B cell (primary cell): ENCODE data around the gene NEK8. TPM values are rescaled to one million over a fixed set of nuclear protein-coding genes. Genes with fewer than 3 reads are reported as not detected.

ENCODE experiments used
- ATAC-seq: fragments of 200-7000 bp; cut with Tn5 transposase; one replicate; pipeline ENCODE4 v1.10.0; 2021; ENCODE audit warnings: low read depth, mild to moderate bottlenecking, moderate number of reproducible peaks, moderate library complexity
- CTCF ChIA-PET: fragments of 350-600 bp; sonication (Branson Sonifier 250); formaldehyde crosslinking; loops from one replicate; lab custom pipeline; 2021; ENCODE audit warnings: antibody characterized with exemption, inconsistent platforms; lab: Charles Lee
- POLR2A ChIA-PET: fragments of 350-600 bp; sonication (Branson Sonifier 250); formaldehyde crosslinking; loops from one replicate; lab custom pipeline; 2021; ENCODE audit warnings: antibody characterized with exemption; lab: Charles Lee
- DNase-seq: peaks from one replicate; pipeline ENCODE4 v3.0.0; 2013
- H2AFZ ChIP-seq: 2 replicates; pipeline ENCODE4 v1.6.1; 2012; ENCODE audit warnings: mild to moderate bottlenecking, low read depth, low read length; ENCODE audit not compliant: insufficient read depth, poor library complexity, severe bottlenecking
- H3K27ac ChIP-seq, 2 donors: 1 replicate in 1 of 2; 2 replicates in 1 of 2; pipeline ENCODE4 v1.5.1; 2012 to 2013; ENCODE audit warnings: low read length in 2 of 2, mild to moderate bottlenecking in 2 of 2, moderate library complexity in 1 of 2
- H3K27me3 ChIP-seq, 4 experiments: fragments of 200-600 bp in 1 of 4; sonication (generic) in 1 of 4; replicated peaks in 1 of 4; 1 replicate in 2 of 4; 2 replicates in 2 of 4; pipeline versions ENCODE4 v1.6.1 to v1.7.0; 2013 to 2016; ENCODE audit warnings: low read length in 3 of 4, mild to moderate bottlenecking in 2 of 4, mixed read lengths in 1 of 4, moderate library complexity in 1 of 4; ENCODE audit not compliant: insufficient read depth in 4 of 4, control insufficient read depth in 3 of 4; ENCODE audit errors: control extremely low read depth in 1 of 4
- H3K36me3 ChIP-seq, 2 experiments: replicated peaks in 1 of 2; 1 replicate in 1 of 2; 2 replicates in 1 of 2; pipeline versions ENCODE4 v1.6.1 to v1.7.1; 2013; ENCODE audit warnings: low read length in 1 of 2; ENCODE audit not compliant: insufficient read depth in 2 of 2, control insufficient read depth in 1 of 2; ENCODE audit errors: control extremely low read depth in 1 of 2, extremely low read depth in 1 of 2
- H3K4me1 ChIP-seq, 2 donors: fragments of 200-600 bp in 1 of 2; sonication (generic) in 1 of 2; 1 replicate in 1 of 2; 2 replicates in 1 of 2; pipeline versions ENCODE4 v1.5.1 to v1.6.1; 2013 to 2017; ENCODE audit warnings: low read length in 2 of 2; ENCODE audit not compliant: control insufficient read depth in 2 of 2, insufficient read depth in 2 of 2
- H3K4me2 ChIP-seq: replicated peaks from 2 replicates; pipeline ENCODE3; 2012; ENCODE audit warnings: mild to moderate bottlenecking, low read depth, low read length; ENCODE audit not compliant: poor library complexity, severe bottlenecking
- H3K4me3 ChIP-seq, 5 experiments: fragments of 200-600 bp in 1 of 5; sonication (generic) in 1 of 5; 1 replicate in 3 of 5; 2 replicates in 2 of 5; pipeline versions ENCODE4 v1.5.1 to v1.7.0; 2011 to 2016; ENCODE audit warnings: low read length in 4 of 5, mild to moderate bottlenecking in 4 of 5, low read depth in 2 of 5, control low read depth in 1 of 5, moderate library complexity in 1 of 5; ENCODE audit not compliant: insufficient read depth in 1 of 5; ENCODE audit errors: control extremely low read depth in 1 of 5, extremely low read depth in 1 of 5
- H3K79me2 ChIP-seq: fragments of 200-600 bp; sonication (generic); one replicate; pipeline ENCODE4 v1.6.0; 2016; ENCODE audit warnings: low read length; ENCODE audit not compliant: control insufficient read depth, insufficient read depth
- H3K9ac ChIP-seq: fragments of 200-600 bp; sonication (generic); 2 replicates; pipeline ENCODE4 v1.6.1; 2017; ENCODE audit warnings: mild to moderate bottlenecking, low read length, moderate library complexity
- H3K9me3 ChIP-seq, 3 donors: one replicate each; pipeline versions ENCODE4 v1.6.1 to v1.7.1; 2013; ENCODE audit warnings: low read length in 2 of 3; ENCODE audit not compliant: control insufficient read depth in 2 of 3, insufficient read depth in 1 of 3; ENCODE audit errors: control extremely low read depth in 1 of 3
- H4K20me1 ChIP-seq: 2 replicates; pipeline ENCODE4 v1.6.0; 2012; ENCODE audit warnings: mild to moderate bottlenecking, low read length; ENCODE audit not compliant: insufficient read depth, control insufficient read depth, poor library complexity, severe bottlenecking
- H3K27ac Mint-ChIP-seq: one replicate; pipeline ENCODE4 v1.8.0; 2021; ENCODE audit warnings: mixed read lengths
- H3K27me3 Mint-ChIP-seq: one replicate; pipeline ENCODE4 v1.8.0; 2021; ENCODE audit warnings: mixed read lengths
- H3K4me1 Mint-ChIP-seq: one replicate; pipeline ENCODE4 v1.8.0; 2021; ENCODE audit warnings: mixed read lengths
- H3K4me3 Mint-ChIP-seq: one replicate; pipeline ENCODE4 v1.8.0; 2021; ENCODE audit warnings: mixed read lengths
- H3K9me3 Mint-ChIP-seq: one replicate; pipeline ENCODE4 v1.8.0; 2022; ENCODE audit warnings: mixed read lengths; ENCODE audit not compliant: insufficient read depth
- EZH2 ChIP-seq: IDR thresholded peaks from 2 replicates; pipeline ENCODE4 v1.6.1; 2012; ENCODE audit warnings: borderline replicate concordance, low read depth, mild to moderate bottlenecking, moderate library complexity, low read length; ENCODE audit not compliant: insufficient read depth, poor library complexity, severe bottlenecking
- WGBS: methylation state at CpG from one replicate; pipeline ENCODE4 v1.1.5; 2013; ENCODE audit warnings: missing lambda C conversion rate; ENCODE audit not compliant: insufficient coverage; 5-methylcytosine and 5-hydroxymethylcytosine counted together
- intact Hi-C: fragments of 100-400 bp; cut with micrococcal nuclease; formaldehyde crosslinking; loops from one replicate; pipeline ENCODE4 v1.10.0; 2022
- polyA plus RNA-seq: library from polyadenylated mRNA; depleted of rRNA; stranded (reverse); fragments of >200 nt; gene quantifications from 2 replicates; pipeline ENCODE4 v1.2.3, GENCODE V29; 2012
- total RNA-seq, 2 donors: library from RNA; stranded (reverse); fragments of 120-200 nt in 1 of 2; gene quantifications; 1 replicate in 1 of 2; 2 replicates in 1 of 2; pipeline versions ENCODE4 v1.2.3 to v1.2.4, GENCODE V29; 2013 to 2022
- TF ChIP-seq, protein P1 (sequence below): fragments of 200-600 bp; IDR thresholded peaks from one replicate; pipeline ENCODE4 v1.8.0; 2022; ENCODE audit warnings: antibody characterized with exemption, mild to moderate bottlenecking

Gene NEK8
- total and polyA plus RNA-seq, 2 donors (not counting 1 experiment from before 2014, with no cell fraction given), result 58.0 to 305 TPM

DNA sequence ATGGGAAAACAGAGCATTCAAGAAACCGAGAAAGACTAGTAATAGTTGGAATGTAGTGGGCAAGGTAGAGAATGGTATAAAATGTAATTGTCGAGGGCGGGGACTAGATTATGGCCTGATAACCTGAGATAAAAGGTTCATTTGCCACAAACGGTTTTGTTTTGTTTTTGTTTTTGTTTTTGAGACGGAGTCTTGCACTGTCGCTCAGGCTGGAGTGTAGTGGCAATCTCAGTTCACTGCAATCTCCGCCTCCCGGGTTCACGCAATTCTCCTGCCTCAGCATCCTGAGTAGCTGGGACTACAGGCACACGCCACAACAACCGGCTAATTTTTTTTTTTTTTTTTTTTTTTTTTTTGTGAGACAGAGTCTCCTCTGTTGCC is 1.4 kb downstream of the NEK8 start:
- H3K27me3 Mint-ChIP-seq, result no peaks in the 10 kb centered on the region
- WGBS, result 88% methylated on average over 9 of the region's 11 CpGs
- DNase-seq (no peak), ATAC-seq (no peak)
- ChIA-PET CTCF (interaction anchor here (15.9 kb wide), 1 partner anchor 16 kb away, joined by 1020 read pairs; the partner anchor contains the start of gene TRAF4), POLR2A (interaction anchor here (0.7 to 13.3 kb wide), 5 partner anchors 10 to 564 kb away, joined by 5 to 511 read pairs (median 20); partner anchors contain the start of genes PROCA1, RPL23A and TRAF4)
- Histone ChIP-seq H3K27ac (peak overlapping the region in 1 of 2 donors; percentile 97), H2AFZ (no peak overlapping the region), H4K20me1 (peaks cover 10% of the 10 kb centered on the region), H3K4me1 (peaks cover 45 to 59% of the 10 kb centered on the region in 2 donors), H3K9me3 (no peaks in the 10 kb centered on the region), H3K4me2 (no peak overlapping the region), H3K36me3 (peaks cover 0 to 4% of the 10 kb centered on the region in 2 experiments), H3K4me3 (no peak overlapping the region), H3K79me2 (peaks cover 42% of the 10 kb centered on the region), H3K27me3 (no peaks in the 10 kb centered on the region), H3K9ac (no peak overlapping the region)
- intact Hi-C loops, result loop anchor here (2.0 kb wide), 1 partner anchor 83 kb away; no protein-coding TSS in a partner anchor
- no peaks in the 10 kb centered on the region for H3K9me3 Mint-ChIP-seq
- peak overlapping the region; percentile 13 for H3K4me3 Mint-ChIP-seq
- H3K4me1 Mint-ChIP-seq, result peaks cover 59% of the 10 kb centered on the region
- TF ChIP-seq, protein P1, sequence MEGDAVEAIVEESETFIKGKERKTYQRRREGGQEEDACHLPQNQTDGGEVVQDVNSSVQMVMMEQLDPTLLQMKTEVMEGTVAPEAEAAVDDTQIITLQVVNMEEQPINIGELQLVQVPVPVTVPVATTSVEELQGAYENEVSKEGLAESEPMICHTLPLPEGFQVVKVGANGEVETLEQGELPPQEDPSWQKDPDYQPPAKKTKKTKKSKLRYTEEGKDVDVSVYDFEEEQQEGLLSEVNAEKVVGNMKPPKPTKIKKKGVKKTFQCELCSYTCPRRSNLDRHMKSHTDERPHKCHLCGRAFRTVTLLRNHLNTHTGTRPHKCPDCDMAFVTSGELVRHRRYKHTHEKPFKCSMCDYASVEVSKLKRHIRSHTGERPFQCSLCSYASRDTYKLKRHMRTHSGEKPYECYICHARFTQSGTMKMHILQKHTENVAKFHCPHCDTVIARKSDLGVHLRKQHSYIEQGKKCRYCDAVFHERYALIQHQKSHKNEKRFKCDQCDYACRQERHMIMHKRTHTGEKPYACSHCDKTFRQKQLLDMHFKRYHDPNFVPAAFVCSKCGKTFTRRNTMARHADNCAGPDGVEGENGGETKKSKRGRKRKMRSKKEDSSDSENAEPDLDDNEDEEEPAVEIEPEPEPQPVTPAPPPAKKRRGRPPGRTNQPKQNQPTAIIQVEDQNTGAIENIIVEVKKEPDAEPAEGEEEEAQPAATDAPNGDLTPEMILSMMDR, result no peak
- TF ChIP-seq EZH2, result no peak
- H3K27ac Mint-ChIP-seq, result peak overlapping the region; percentile 20

DNA sequence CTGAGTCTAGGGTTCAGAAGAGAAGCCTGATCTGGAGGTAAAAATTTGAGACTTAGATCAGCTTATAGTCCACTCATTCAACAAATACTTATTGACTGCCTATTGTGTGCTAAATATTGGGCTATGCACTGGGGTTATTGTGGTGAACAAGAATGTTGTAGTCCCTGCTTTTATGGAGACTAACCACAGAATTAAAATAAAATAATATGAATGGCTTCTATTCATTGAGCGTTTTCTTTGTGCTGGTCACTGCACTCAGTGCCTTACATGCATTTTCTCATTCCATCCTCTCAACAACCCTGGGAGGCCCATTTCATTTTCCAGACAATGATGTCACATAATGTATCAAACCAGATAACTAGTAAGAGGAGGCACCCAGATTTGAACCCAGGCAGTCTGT is 4.8 kb downstream of the NEK8 start:
- no peaks in the 10 kb centered on the region for H3K27me3 Mint-ChIP-seq
- no peak for DNase-seq
- ATAC-seq, result no peak
- peaks cover 57% of the 10 kb centered on the region for H3K79me2 ChIP-seq
- H3K36me3 ChIP-seq, result peaks cover 0 to 11% of the 10 kb centered on the region in 2 experiments
- H3K27ac Mint-ChIP-seq, result peak overlapping the region; percentile 81
- no peaks in the 10 kb centered on the region for H3K27me3 ChIP-seq
- no peak overlapping the region for H3K4me2 ChIP-seq
- peaks cover 0 to 11% (median 0%) of the 10 kb centered on the region in 3 donors for H3K9me3 ChIP-seq
- H3K4me3 Mint-ChIP-seq, result no peak overlapping the region
- H4K20me1 ChIP-seq, result no peaks in the 10 kb centered on the region
- no peak overlapping the region for H3K4me3 ChIP-seq
- WGBS, result no CpG with 5 or more reads among the region's 1 CpG
- H3K9ac ChIP-seq, result no peak overlapping the region
- H3K9me3 Mint-ChIP-seq, result no peaks in the 10 kb centered on the region
- ChIA-PET CTCF (interaction anchor here (15.9 kb wide), 1 partner anchor 13 kb away, joined by 1020 read pairs; the partner anchor contains the start of gene TRAF4), POLR2A (interaction anchor here (13.3 kb wide), 1 partner anchor 11 kb away, joined by 511 read pairs; the partner anchor contains the start of gene TRAF4)
- H2AFZ ChIP-seq, result no peak overlapping the region
- intact Hi-C loops, result no loop called here
- peaks cover 61% of the 10 kb centered on the region for H3K4me1 Mint-ChIP-seq
- peak overlapping the region in 1 of 2 donors; percentile 36 for H3K27ac ChIP-seq
- TF ChIP-seq, protein P1, result no peak
- no peak for TF ChIP-seq EZH2
- H3K4me1 ChIP-seq, result peaks cover 51 to 57% of the 10 kb centered on the region in 2 donors
